Limb (tissue), 2 donors: Measurements from ENCODE around the gene NDUFV2.
A peak's percentile ranks its signal among the peaks of the same experiment; 100 is the strongest.
"Not testable (repeated sequence)": the region's sequence is repeated elsewhere in the genome, so short reads cannot be mapped to it uniquely, and the experiment has no call there.

Experiments used
- DNase-seq, 2 donors: peaks; one replicate each; pipeline ENCODE4 v3.0.0-alpha.2; 2016; ENCODE audit errors: extremely low spot score in 2 of 2

The NDUFV2 gene

GRCh38 chr18:9090578-9090977 lies 11.9 kb upstream of the NDUFV2 start:
- no peak for DNase-seq

- DNase-seq = no peak
These were observed 11.4 kb upstream of the NDUFV2 start for GRCh38 chr18:9091066-9091476.

- DNase-seq = no peak
These were observed 9.8 kb upstream of the NDUFV2 start for GRCh38 chr18:9092665-9093064.

- DNase-seq = not testable (repeated sequence)
These were observed 9.4 kb upstream of the NDUFV2 start for GRCh38 chr18:9093109-9093508.

GRCh38 chr18:9094307-9095226 lies 7.9 kb upstream of the NDUFV2 start:
- no peak for DNase-seq

- DNase-seq = no peak
These were observed 7.0 kb upstream of the NDUFV2 start for GRCh38 chr18:9095297-9096006.

GRCh38 chr18:9096007-9096371 lies 6.5 kb upstream of the NDUFV2 start:
- DNase-seq = no peak

GRCh38 chr18:9096685-9097084 lies 5.8 kb upstream of the NDUFV2 start:
- no peak for DNase-seq

- DNase-seq = no peak
These were observed 5.2 kb upstream of the NDUFV2 start for GRCh38 chr18:9097349-9097748.

GRCh38 chr18:9100796-9101195 lies 1.7 kb upstream of the NDUFV2 start:
- no peak for DNase-seq

- DNase-seq = peak in 1 of 2 donors; percentile 46
These were observed 580 bp upstream of the NDUFV2 start for GRCh38 chr18:9101730-9102507.

GRCh38 chr18:9103376-9103873 lies 926 bp downstream of the NDUFV2 start:
- DNase-seq = peak in 1 of 2 donors; percentile 45

GRCh38 chr18:9104244-9104901 lies 1.9 kb downstream of the NDUFV2 start:
- no peak for DNase-seq

- no peak for DNase-seq
These were observed 2.9 kb downstream of the NDUFV2 start for GRCh38 chr18:9105420-9105819.

GRCh38 chr18:9106094-9106493 lies 3.6 kb downstream of the NDUFV2 start:
- no peak for DNase-seq

- DNase-seq = no peak
These were observed 4.5 kb downstream of the NDUFV2 start for GRCh38 chr18:9106800-9107584.

GRCh38 chr18:9108911-9109310 lies 6.4 kb downstream of the NDUFV2 start:
- no peak for DNase-seq

- no peak for DNase-seq
These were observed 7.0 kb downstream of the NDUFV2 start for GRCh38 chr18:9109523-9109922.

- DNase-seq = no peak
These were observed 11.1 kb downstream of the NDUFV2 start for GRCh38 chr18:9113468-9114149.

GRCh38 chr18:9115984-9116383 lies 13.5 kb downstream of the NDUFV2 start:
- DNase-seq = no peak
